ENCODE measurements around the gene EPSTI1.

DNA sequence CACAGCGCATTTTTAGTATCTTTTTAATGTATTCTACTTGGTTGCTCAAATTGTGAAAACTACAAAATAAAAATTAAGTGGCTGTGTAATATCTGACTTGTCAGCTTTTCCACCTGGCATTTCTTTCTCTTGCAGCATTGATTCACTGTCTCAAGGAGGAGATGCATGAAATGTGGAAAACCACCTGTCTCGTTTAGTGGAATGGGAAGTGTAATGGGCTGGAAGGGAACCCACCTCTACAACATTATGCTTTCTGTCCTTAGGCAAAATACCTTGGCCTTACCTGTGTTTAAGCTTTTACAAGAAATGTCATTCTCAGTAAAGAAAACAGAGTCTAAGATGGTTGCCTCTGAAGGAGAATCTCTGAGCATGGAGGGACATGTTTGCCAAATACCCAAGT is 142.8 kb downstream of the EPSTI1 start:
- no peak for TF ChIP-seq EZH2 (IDR thresholded peaks at IDR 0.05; ENCODE audit: insufficient read depth, poor library complexity, severe bottlenecking)
- TF ChIP-seq EZH2phosphoT487 (IDR thresholded peaks at IDR 0.05; ENCODE audit: insufficient read depth, low read depth): no peak

All from GM23248 (cell line).